ENCODE measurements around the gene C3orf70. TPM values are rescaled to one million over a fixed set of nuclear protein-coding genes. Genes with fewer than 3 reads are reported as not detected.

The C3orf70 gene
- total and polyA plus RNA-seq, 3 donors from 2014 or later = 11.9 to 33.5 (median 21.0) TPM

- Histone ChIP-seq H3K4me1 (no peaks in the 10 kb centered on the region), H3K4me3 (no peak overlapping the region), H3K36me3 (ENCODE audit: low read depth, missing control alignments) (no peaks in the 10 kb centered on the region), H3K9me3 (no peaks in the 10 kb centered on the region), H3K27ac (no peak overlapping the region), H3K27me3 (no peaks in the 10 kb centered on the region)
- TF ChIP-seq POLR2A (IDR thresholded peaks at IDR 0.05) (no peak), CTCF (IDR thresholded peaks at IDR 0.05) (no peak)
- no peak for DNase-seq
- intact Hi-C loops (cut with DNase I; ENCODE audit: low total_unique reads) = no loop called here
- WGBS, 2 donors = 91 to 94% methylated on average over 1 of the region's 1 CpG
Observed at GRCh38 chr3:185037801-185038200, 115.1 kb downstream of the C3orf70 start.

- 86 to 95% methylated on average over 3 of the region's 3 CpGs for WGBS, 2 donors
- H3K27ac ChIP-seq = no peak overlapping the region
- no peaks in the 10 kb centered on the region for H3K9me3 ChIP-seq
- DNase-seq = no peak
- intact Hi-C loops (cut with DNase I; ENCODE audit: low total_unique reads) = no loop called here
- no peak overlapping the region for H3K4me3 ChIP-seq
- H3K36me3 ChIP-seq (ENCODE audit: low read depth, missing control alignments) = no peaks in the 10 kb centered on the region
- TF ChIP-seq POLR2A (IDR thresholded peaks at IDR 0.05) (no peak), CTCF (IDR thresholded peaks at IDR 0.05) (no peak)
- no peaks in the 10 kb centered on the region for H3K27me3 ChIP-seq
- H3K4me1 ChIP-seq = no peaks in the 10 kb centered on the region
Observed at GRCh38 chr3:185030951-185031350, 121.9 kb downstream of the C3orf70 start.

GRCh38 chr3:185030399-185030798 is 122.5 kb downstream of the C3orf70 start:
- Histone ChIP-seq H3K27me3 (no peaks in the 10 kb centered on the region), H3K4me3 (no peak overlapping the region), H3K9me3 (no peaks in the 10 kb centered on the region), H3K27ac (no peak overlapping the region), H3K4me1 (no peaks in the 10 kb centered on the region), H3K36me3 (ENCODE audit: low read depth, missing control alignments) (no peaks in the 10 kb centered on the region)
- DNase-seq = no peak
- 92 to 99% methylated on average over 3 of the region's 3 CpGs for WGBS, 2 donors
- intact Hi-C loops (cut with DNase I; ENCODE audit: low total_unique reads) = no loop called here
- TF ChIP-seq CTCF (IDR thresholded peaks at IDR 0.05) (no peak), POLR2A (IDR thresholded peaks at IDR 0.05) (no peak)

- WGBS, 2 donors = 71 to 94% methylated on average over 1 of the region's 1 CpG
- H3K36me3 ChIP-seq (ENCODE audit: low read depth, missing control alignments) = no peaks in the 10 kb centered on the region
- DNase-seq = no peak
Observed at GRCh38 chr3:185029086-185029485, 123.8 kb downstream of the C3orf70 start.

More at GRCh38 chr3:185029086-185029485, 123.8 kb downstream of the C3orf70 start:
- TF ChIP-seq POLR2A (IDR thresholded peaks at IDR 0.05) = no peak
- TF ChIP-seq CTCF (IDR thresholded peaks at IDR 0.05) = no peak
- H3K9me3 ChIP-seq = no peaks in the 10 kb centered on the region
- H3K4me1 ChIP-seq = no peaks in the 10 kb centered on the region
- H3K27ac ChIP-seq = no peak overlapping the region
- no peak overlapping the region for H3K4me3 ChIP-seq
- intact Hi-C loops (cut with DNase I; ENCODE audit: low total_unique reads) = no loop called here
- H3K27me3 ChIP-seq = no peaks in the 10 kb centered on the region
